ENCODE measurements around the gene C1QTNF8.

DNA sequence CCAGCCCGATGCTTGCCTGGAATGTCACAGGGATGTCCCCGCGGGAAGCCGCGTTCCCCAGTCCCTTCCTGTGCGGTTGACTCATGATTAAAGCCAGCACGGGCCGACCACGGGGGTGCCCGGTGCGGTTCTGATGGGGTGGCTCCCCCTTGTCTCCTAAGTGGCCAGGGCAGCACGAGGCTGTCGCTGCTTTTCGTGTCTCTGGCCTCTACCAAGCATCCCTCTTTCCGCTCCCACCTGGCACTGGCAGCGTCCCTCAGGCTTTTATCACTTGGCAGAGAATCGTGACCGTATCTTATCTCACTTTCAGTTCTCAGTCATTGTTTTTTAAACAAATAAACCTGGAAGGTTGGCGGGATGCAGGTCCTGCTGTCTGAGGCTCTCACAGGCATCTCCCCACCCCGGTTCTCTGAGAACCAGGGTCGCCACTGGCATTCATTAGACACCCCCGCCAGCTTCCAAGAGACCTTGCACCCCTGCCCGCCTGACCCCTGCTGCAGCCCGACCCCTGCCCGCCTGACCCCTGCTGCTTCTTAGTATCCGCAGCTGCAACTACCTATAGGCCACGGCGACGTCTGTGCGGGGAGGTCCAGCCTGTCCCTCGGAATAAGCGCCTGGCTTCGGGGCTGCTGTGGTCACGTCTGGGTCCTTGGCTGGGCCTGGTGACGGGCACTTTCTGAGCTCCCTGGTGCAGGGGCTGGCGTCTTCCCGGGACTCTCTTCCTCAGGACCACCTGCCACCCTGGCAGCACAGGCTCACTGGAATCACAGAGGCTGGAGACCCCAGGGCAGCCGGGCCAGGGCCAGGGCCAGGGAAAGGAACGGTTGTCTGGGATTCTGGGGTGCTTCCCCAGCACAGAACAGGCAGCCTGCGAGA, 7.5 kb downstream of the C1QTNF8 start:
- TF ChIP-seq POLR2A (IDR thresholded peaks at IDR 0.05; ENCODE audit: low read depth) (no peak), EP300 (IDR thresholded peaks at IDR 0.05) (no peak), POLR2AphosphoS5 (IDR thresholded peaks at IDR 0.05) (no peak)
- TF ChIP-seq, protein P1, sequence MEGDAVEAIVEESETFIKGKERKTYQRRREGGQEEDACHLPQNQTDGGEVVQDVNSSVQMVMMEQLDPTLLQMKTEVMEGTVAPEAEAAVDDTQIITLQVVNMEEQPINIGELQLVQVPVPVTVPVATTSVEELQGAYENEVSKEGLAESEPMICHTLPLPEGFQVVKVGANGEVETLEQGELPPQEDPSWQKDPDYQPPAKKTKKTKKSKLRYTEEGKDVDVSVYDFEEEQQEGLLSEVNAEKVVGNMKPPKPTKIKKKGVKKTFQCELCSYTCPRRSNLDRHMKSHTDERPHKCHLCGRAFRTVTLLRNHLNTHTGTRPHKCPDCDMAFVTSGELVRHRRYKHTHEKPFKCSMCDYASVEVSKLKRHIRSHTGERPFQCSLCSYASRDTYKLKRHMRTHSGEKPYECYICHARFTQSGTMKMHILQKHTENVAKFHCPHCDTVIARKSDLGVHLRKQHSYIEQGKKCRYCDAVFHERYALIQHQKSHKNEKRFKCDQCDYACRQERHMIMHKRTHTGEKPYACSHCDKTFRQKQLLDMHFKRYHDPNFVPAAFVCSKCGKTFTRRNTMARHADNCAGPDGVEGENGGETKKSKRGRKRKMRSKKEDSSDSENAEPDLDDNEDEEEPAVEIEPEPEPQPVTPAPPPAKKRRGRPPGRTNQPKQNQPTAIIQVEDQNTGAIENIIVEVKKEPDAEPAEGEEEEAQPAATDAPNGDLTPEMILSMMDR (IDR thresholded peaks at IDR 0.05) = no peak

Measured in esophagus muscularis mucosa (tissue), 4 donors.